Prostate gland (tissue), 2 donors: Measurements from ENCODE around the gene NLRP2B.

Experiments used
- CTCF ChIP-seq, 4 experiments: fragments of 200-600 bp in 2 of 4; fragments of 450-650 bp in 2 of 4; sonication (generic) in 2 of 4; IDR thresholded peaks; 1 replicate in 3 of 4; 2 replicates in 1 of 4; pipeline ENCODE4 v1.5.1; 2016 to 2019; ENCODE audit warnings: antibody characterized with exemption in 4 of 4, mild to moderate bottlenecking in 2 of 4, moderate library complexity in 2 of 4
- POLR2A ChIP-seq: fragments of 450-650 bp; IDR thresholded peaks from one replicate; pipeline ENCODE4 v1.6.1; 2016; ENCODE audit warnings: antibody characterized with exemption, mild to moderate bottlenecking

GRCh38 chrX:57677132-57677858 lies 2.8 kb downstream of the NLRP2B start:
- TF ChIP-seq CTCF (IDR thresholded peaks at IDR 0.05) (no peak), POLR2A (no peak)
